GM12878 (cell line): ENCODE measurements around the gene IFT81. TPM values are rescaled to one million over a fixed set of nuclear protein-coding genes. Genes with fewer than 3 reads are reported as not detected.

ENCODE experiments used
- ASH2L ChIP-seq: fragments of 300-600, 200-600 bp; sonication (generic); IDR thresholded peaks from 2 replicates; pipeline ENCODE4 v1.6.1; 2017; ENCODE audit warnings: low read depth, mild to moderate bottlenecking, borderline replicate concordance
- FOXM1 ChIP-seq: IDR thresholded peaks from 2 replicates; pipeline ENCODE4 v1.6.1; 2012; ENCODE audit warnings: low read depth, mild to moderate bottlenecking, inconsistent platforms, low read length, moderate library complexity
- MEF2B ChIP-seq: fragments of 450-650 bp; IDR thresholded peaks from 2 replicates; pipeline ENCODE4 v1.6.1; 2018; ENCODE audit warnings: mild to moderate bottlenecking, moderate library complexity; ENCODE audit not compliant: partially characterized antibody, poor library complexity, severe bottlenecking
- NR2C2 ChIP-seq: IDR thresholded peaks from 2 replicates; pipeline ENCODE4 v1.6.1; 2011; ENCODE audit warnings: borderline replicate concordance, low read depth; ENCODE audit not compliant: control insufficient read depth, insufficient read length
- RAD21 ChIP-seq: IDR thresholded peaks from 2 replicates; pipeline ENCODE4 v1.6.1; 2011; ENCODE audit warnings: mild to moderate bottlenecking, low read depth, low read length, moderate library complexity; ENCODE audit not compliant: insufficient read depth
- RBBP5 ChIP-seq: fragments of 200-600 bp; sonication (generic); conservative IDR thresholded peaks from 2 replicates; pipeline ENCODE4 v1.6.1; 2016
- SMARCA5 ChIP-seq: fragments of 450-650 bp; IDR thresholded peaks from 2 replicates; pipeline ENCODE4 v1.6.1; 2017; ENCODE audit warnings: mild to moderate bottlenecking
- WRNIP1 ChIP-seq: IDR thresholded peaks from 2 replicates; pipeline ENCODE4 v1.6.1; 2011; ENCODE audit warnings: low read depth, low read length, improper control_type of control experiment, borderline replicate concordance
- ZNF384 ChIP-seq: IDR thresholded peaks from 2 replicates; pipeline ENCODE4 v1.6.1; 2012; ENCODE audit warnings: low read depth, mild to moderate bottlenecking, low read length, improper control_type of control experiment, borderline replicate concordance
- polyA plus RNA-seq, 11 experiments: library from polyadenylated mRNA; depleted of rRNA in 4 of 11; unstranded in 6 of 11; stranded (reverse) in 5 of 11; fragments of >200 nt; fragmentation: Nextera tagmentation in 4 of 11; fragmentation: Illumina TruSeq in 1 of 11; extraction: Ambion mirVana in 4 of 11; extraction: Trizol in 1 of 11; gene quantifications; 1 replicate in 1 of 11; 2 replicates in 10 of 11; pipeline versions ENCODE4 v1.2.1 to v1.2.3, GENCODE V29; 2011 to 2016; ENCODE audit warnings: inconsistent platforms in 2 of 11, missing spikeins in 2 of 11, low read depth in 1 of 11
- total RNA-seq, 4 experiments: library from RNA; depleted of rRNA in 3 of 4; stranded (reverse); fragments of >200 nt in 3 of 4; fragmentation: Illumina TruSeq in 1 of 4; extraction: Trizol in 1 of 4; gene quantifications; 2 replicates each; pipeline versions ENCODE4 v1.2.1 to v1.2.3, GENCODE V29; 2013 to 2021
- TF ChIP-seq, protein P1 (sequence below): fragments of 450-650 bp; formaldehyde crosslinking; IDR thresholded peaks from 2 replicates; pipeline ENCODE4 v1.5.0; 2022; ENCODE audit warnings: mild to moderate bottlenecking, missing genetic modification characterization
- TF ChIP-seq, protein P2 (sequence below): IDR thresholded peaks from 2 replicates; pipeline ENCODE4 v1.6.1; 2012; ENCODE audit warnings: mild to moderate bottlenecking, low read depth, low read length
- TF ChIP-seq, protein P3 (sequence below): IDR thresholded peaks from 2 replicates; pipeline ENCODE4 v1.6.1; 2011; ENCODE audit warnings: mild to moderate bottlenecking, low read depth, low read length, moderate library complexity; ENCODE audit not compliant: insufficient replicate concordance
- TF ChIP-seq, protein P4 (sequence below): fragments of 450-650 bp; IDR thresholded peaks from 2 replicates; pipeline ENCODE4 v1.6.1; 2016; ENCODE audit warnings: mild to moderate bottlenecking
- TF ChIP-seq, protein P5 (sequence below): IDR thresholded peaks from 2 replicates; pipeline ENCODE4 v1.6.1; 2011; ENCODE audit warnings: borderline replicate concordance, low read depth, mild to moderate bottlenecking, moderate library complexity, mixed read lengths, low read length; ENCODE audit not compliant: insufficient read depth; ENCODE audit errors: extremely low read length
- TF ChIP-seq, protein P6 (sequence below): IDR thresholded peaks from 2 replicates; pipeline ENCODE4 v1.6.1; 2011; ENCODE audit warnings: low read depth, mild to moderate bottlenecking, low read length, moderate library complexity, borderline replicate concordance; ENCODE audit errors: extremely low read depth

Gene IFT81
- total and polyA plus RNA-seq, 10 of the 15 experiments (the other 5 are each of a cell fraction or from before 2014, with no cell fraction given): 4.1 to 9.9 (median 5.6) TPM

DNA sequence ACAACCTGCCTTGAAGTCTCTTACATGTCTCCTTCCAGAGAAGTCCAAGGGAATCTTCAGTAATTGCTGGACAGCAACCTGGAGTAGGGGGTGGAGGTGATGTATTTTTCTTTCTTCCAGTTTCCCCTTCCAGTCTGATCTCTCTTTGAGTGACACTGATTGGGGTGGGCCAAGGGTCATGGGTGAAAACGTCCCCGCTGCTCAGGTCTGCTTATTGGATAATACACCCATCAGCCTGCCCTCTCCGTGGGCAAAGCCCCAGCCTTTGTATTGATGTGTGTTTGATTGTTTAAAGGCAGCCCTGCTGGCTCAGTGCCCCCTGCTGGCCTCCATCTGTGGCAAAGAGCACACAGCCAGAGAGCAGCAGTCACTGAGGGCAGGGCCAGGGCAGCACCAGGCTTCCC, 121.2 kb downstream of the IFT81 start (continued):
- TF ChIP-seq, protein P1, sequence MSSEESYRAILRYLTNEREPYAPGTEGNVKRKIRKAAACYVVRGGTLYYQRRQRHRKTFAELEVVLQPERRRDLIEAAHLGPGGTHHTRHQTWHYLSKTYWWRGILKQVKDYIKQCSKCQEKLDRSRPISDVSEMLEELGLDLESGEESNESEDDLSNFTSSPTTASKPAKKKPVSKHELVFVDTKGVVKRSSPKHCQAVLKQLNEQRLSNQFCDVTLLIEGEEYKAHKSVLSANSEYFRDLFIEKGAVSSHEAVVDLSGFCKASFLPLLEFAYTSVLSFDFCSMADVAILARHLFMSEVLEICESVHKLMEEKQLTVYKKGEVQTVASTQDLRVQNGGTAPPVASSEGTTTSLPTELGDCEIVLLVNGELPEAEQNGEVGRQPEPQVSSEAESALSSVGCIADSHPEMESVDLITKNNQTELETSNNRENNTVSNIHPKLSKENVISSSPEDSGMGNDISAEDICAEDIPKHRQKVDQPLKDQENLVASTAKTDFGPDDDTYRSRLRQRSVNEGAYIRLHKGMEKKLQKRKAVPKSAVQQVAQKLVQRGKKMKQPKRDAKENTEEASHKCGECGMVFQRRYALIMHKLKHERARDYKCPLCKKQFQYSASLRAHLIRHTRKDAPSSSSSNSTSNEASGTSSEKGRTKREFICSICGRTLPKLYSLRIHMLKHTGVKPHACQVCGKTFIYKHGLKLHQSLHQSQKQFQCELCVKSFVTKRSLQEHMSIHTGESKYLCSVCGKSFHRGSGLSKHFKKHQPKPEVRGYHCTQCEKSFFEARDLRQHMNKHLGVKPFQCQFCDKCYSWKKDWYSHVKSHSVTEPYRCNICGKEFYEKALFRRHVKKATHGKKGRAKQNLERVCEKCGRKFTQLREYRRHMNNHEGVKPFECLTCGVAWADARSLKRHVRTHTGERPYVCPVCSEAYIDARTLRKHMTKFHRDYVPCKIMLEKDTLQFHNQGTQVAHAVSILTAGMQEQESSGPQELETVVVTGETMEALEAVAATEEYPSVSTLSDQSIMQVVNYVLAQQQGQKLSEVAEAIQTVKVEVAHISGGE (CRISPR knock-in tag): no peak
- TF ChIP-seq FOXM1: no peak
- TF ChIP-seq WRNIP1: no peak
- TF ChIP-seq RBBP5: no peak
- TF ChIP-seq, protein P2, sequence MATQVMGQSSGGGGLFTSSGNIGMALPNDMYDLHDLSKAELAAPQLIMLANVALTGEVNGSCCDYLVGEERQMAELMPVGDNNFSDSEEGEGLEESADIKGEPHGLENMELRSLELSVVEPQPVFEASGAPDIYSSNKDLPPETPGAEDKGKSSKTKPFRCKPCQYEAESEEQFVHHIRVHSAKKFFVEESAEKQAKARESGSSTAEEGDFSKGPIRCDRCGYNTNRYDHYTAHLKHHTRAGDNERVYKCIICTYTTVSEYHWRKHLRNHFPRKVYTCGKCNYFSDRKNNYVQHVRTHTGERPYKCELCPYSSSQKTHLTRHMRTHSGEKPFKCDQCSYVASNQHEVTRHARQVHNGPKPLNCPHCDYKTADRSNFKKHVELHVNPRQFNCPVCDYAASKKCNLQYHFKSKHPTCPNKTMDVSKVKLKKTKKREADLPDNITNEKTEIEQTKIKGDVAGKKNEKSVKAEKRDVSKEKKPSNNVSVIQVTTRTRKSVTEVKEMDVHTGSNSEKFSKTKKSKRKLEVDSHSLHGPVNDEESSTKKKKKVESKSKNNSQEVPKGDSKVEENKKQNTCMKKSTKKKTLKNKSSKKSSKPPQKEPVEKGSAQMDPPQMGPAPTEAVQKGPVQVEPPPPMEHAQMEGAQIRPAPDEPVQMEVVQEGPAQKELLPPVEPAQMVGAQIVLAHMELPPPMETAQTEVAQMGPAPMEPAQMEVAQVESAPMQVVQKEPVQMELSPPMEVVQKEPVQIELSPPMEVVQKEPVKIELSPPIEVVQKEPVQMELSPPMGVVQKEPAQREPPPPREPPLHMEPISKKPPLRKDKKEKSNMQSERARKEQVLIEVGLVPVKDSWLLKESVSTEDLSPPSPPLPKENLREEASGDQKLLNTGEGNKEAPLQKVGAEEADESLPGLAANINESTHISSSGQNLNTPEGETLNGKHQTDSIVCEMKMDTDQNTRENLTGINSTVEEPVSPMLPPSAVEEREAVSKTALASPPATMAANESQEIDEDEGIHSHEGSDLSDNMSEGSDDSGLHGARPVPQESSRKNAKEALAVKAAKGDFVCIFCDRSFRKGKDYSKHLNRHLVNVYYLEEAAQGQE: peak; percentile 43; the same call in 1 of the 2 replicates
- no peak for TF ChIP-seq NR2C2
- TF ChIP-seq, protein P3, sequence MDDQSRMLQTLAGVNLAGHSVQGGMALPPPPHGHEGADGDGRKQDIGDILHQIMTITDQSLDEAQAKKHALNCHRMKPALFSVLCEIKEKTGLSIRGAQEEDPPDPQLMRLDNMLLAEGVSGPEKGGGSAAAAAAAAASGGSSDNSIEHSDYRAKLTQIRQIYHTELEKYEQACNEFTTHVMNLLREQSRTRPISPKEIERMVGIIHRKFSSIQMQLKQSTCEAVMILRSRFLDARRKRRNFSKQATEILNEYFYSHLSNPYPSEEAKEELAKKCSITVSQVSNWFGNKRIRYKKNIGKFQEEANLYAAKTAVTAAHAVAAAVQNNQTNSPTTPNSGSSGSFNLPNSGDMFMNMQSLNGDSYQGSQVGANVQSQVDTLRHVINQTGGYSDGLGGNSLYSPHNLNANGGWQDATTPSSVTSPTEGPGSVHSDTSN: no peak
- TF ChIP-seq ZNF384: no peak
- no peak for TF ChIP-seq MEF2B
- TF ChIP-seq SMARCA5: no peak
- TF ChIP-seq, protein P4, sequence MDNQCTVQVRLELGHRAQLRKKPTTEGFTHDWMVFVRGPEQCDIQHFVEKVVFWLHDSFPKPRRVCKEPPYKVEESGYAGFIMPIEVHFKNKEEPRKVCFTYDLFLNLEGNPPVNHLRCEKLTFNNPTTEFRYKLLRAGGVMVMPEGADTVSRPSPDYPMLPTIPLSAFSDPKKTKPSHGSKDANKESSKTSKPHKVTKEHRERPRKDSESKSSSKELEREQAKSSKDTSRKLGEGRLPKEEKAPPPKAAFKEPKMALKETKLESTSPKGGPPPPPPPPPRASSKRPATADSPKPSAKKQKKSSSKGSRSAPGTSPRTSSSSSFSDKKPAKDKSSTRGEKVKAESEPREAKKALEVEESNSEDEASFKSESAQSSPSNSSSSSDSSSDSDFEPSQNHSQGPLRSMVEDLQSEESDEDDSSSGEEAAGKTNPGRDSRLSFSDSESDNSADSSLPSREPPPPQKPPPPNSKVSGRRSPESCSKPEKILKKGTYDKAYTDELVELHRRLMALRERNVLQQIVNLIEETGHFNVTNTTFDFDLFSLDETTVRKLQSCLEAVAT: no peak
- TF ChIP-seq, protein P5, sequence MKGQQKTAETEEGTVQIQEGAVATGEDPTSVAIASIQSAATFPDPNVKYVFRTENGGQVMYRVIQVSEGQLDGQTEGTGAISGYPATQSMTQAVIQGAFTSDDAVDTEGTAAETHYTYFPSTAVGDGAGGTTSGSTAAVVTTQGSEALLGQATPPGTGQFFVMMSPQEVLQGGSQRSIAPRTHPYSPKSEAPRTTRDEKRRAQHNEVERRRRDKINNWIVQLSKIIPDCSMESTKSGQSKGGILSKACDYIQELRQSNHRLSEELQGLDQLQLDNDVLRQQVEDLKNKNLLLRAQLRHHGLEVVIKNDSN: no peak
- TF ChIP-seq, protein P6, sequence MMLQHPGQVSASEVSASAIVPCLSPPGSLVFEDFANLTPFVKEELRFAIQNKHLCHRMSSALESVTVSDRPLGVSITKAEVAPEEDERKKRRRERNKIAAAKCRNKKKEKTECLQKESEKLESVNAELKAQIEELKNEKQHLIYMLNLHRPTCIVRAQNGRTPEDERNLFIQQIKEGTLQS: no peak
- TF ChIP-seq ASH2L: no peak
- peak; percentile 66 for TF ChIP-seq RAD21
